Ovary (tissue), 3 donors: ENCODE measurements around the gene MYO1E.

Source experiments
- CTCF ChIP-seq, 3 donors: fragments of 450-650 bp in 2 of 3; fragments of 200-600 bp in 1 of 3; IDR thresholded peaks; one replicate each; pipeline versions ENCODE4 v1.5.1 to v1.8.0; 2016 to 2022; ENCODE audit warnings: antibody characterized with exemption in 3 of 3, mild to moderate bottlenecking in 1 of 3
- EP300 ChIP-seq: sonication (generic); formaldehyde crosslinking; IDR thresholded peaks from one replicate; pipeline ENCODE4 v1.6.1; 2017; ENCODE audit warnings: antibody characterized with exemption
- POLR2A ChIP-seq: fragments of 450-650 bp; IDR thresholded peaks from one replicate; pipeline ENCODE4 v1.6.1; 2017; ENCODE audit warnings: antibody characterized with exemption, mild to moderate bottlenecking, moderate library complexity
- donor health status: DM: no; HTN: no; CAD: no.

GRCh38 chr15:59396679-59397078 lies 24.0 kb upstream of the MYO1E start:
- TF ChIP-seq EP300 (no peak), CTCF (IDR thresholded peaks at IDR 0.05) (no peak), POLR2A (no peak)
